PC-3 (cell line): Measurements from ENCODE around the gene ARHGAP31. TPM values are rescaled to one million over a fixed set of nuclear protein-coding genes. Genes with fewer than 3 reads are reported as not detected.
A peak's percentile ranks its signal among the peaks of the same experiment; 100 is the strongest.

Source experiments
- ATAC-seq: fragments of 200-7000 bp; cut with Tn5 transposase; 2 replicates; pipeline ENCODE4 v1.9.1; 2020; ENCODE audit warnings: mild to moderate bottlenecking, moderate library complexity
- BruUV-seq: library from RNA; stranded (reverse); fragments of 400-500 nt; replicated peaks from 2 replicates; lab custom pipeline; 2021; lab: Mats Ljungman, UMichigan
- CTCF ChIA-PET: fragments of 300-600 bp; sonication (Branson Sonifier 250); formaldehyde crosslinking; loops from one replicate; lab custom pipeline; 2022; ENCODE audit warnings: antibody characterized with exemption; lab: Charles Lee
- POLR2A ChIA-PET: fragments of 300-600 bp; sonication (Branson Sonifier 250); formaldehyde crosslinking; loops from one replicate; lab custom pipeline; 2022; ENCODE audit warnings: antibody characterized with exemption; ENCODE audit not compliant: unreplicated experiment; lab: Charles Lee
- DNase-seq: peaks from one replicate; pipeline ENCODE4 v3.0.0-alpha.2; 2015
- H2AFZ ChIP-seq: fragments of 300-600 bp; sonication (generic); 2 replicates; pipeline ENCODE4 v1.6.0; 2016; ENCODE audit warnings: antibody characterized with exemption, low read length
- H3F3A ChIP-seq: fragments of 300-600 bp; sonication (generic); one replicate; pipeline ENCODE4 v1.6.0; 2017; ENCODE audit warnings: antibody characterized with exemption, low read length, control low read depth, mild to moderate bottlenecking; ENCODE audit not compliant: unreplicated experiment
- H3K27ac ChIP-seq: fragments of 300-600 bp; sonication (generic); 2 replicates; pipeline ENCODE4 v1.5.1; 2016; ENCODE audit warnings: mild to moderate bottlenecking, low read length
- H3K27me3 ChIP-seq: fragments of 300-600 bp; sonication (generic); 2 replicates; pipeline ENCODE4 v1.6.1; 2016; ENCODE audit warnings: low read length, mixed read lengths
- H3K36me3 ChIP-seq: fragments of 300-600 bp; sonication (generic); 2 replicates; pipeline ENCODE4 v1.6.1; 2016; ENCODE audit warnings: low read depth, mixed run types, low read length, mixed read lengths
- H3K4me1 ChIP-seq: fragments of 300-600 bp; sonication (generic); 2 replicates; pipeline ENCODE4 v1.5.1; 2016; ENCODE audit warnings: low read length; ENCODE audit not compliant: insufficient read depth
- H3K4me2 ChIP-seq: fragments of 300-600 bp; sonication (generic); 2 replicates; pipeline ENCODE4 v1.6.0; 2016; ENCODE audit warnings: low read length
- H3K4me3 ChIP-seq: fragments of 300-600 bp; sonication (generic); 2 replicates; pipeline ENCODE4 v1.5.1; 2016; ENCODE audit warnings: mild to moderate bottlenecking, low read length, mixed read lengths
- H3K79me2 ChIP-seq: fragments of 300-600 bp; sonication (generic); 2 replicates; pipeline ENCODE4 v1.6.1; 2017; ENCODE audit warnings: low read length, mixed read lengths
- H3K9ac ChIP-seq: fragments of 300-600 bp; sonication (generic); 2 replicates; pipeline ENCODE4 v1.6.0; 2016; ENCODE audit warnings: mild to moderate bottlenecking, low read length
- H3K9me2 ChIP-seq: fragments of 300-600 bp; sonication (generic); replicated peaks from 2 replicates; pipeline ENCODE4 v1.6.1; 2016; ENCODE audit warnings: mixed run types, low read length, mixed read lengths
- H3K9me3 ChIP-seq: fragments of 300-600 bp; sonication (generic); 2 replicates; pipeline ENCODE4 v1.6.1; 2016; ENCODE audit warnings: low read length, mixed read lengths
- H4K20me1 ChIP-seq: fragments of 300-600 bp; sonication (generic); 2 replicates; pipeline ENCODE4 v1.6.1; 2016; ENCODE audit warnings: low read length, mixed read lengths
- CTCF ChIP-seq: fragments of 300-600 bp; sonication (generic); conservative IDR thresholded peaks from 2 replicates; pipeline ENCODE4 v1.5.1; 2017; ENCODE audit warnings: antibody characterized with exemption, low read depth, mild to moderate bottlenecking, low read length
- EZH2 ChIP-seq: fragments of 300-600 bp; sonication (generic); IDR thresholded peaks from one replicate; pipeline ENCODE4 v1.6.1; 2017; ENCODE audit warnings: antibody characterized with exemption, mild to moderate bottlenecking, low read length; ENCODE audit not compliant: unreplicated experiment
- EZH2phosphoT487 ChIP-seq: fragments of 300-600 bp; sonication (generic); IDR thresholded peaks from 2 replicates; pipeline ENCODE4 v1.6.1; 2018; ENCODE audit warnings: mild to moderate bottlenecking, antibody characterized with exemption, low read length, borderline replicate concordance
- intact Hi-C: fragments of 100-400 bp; cut with micrococcal nuclease; formaldehyde crosslinking; loops from 2 replicates; pipeline ENCODE4 v1.9.0; 2023
- total RNA-seq: library from RNA; depleted of rRNA; stranded (reverse); fragments of >200 nt; gene quantifications from 2 replicates; pipeline ENCODE4 v1.2.3, GENCODE V29; 2014

The ARHGAP31 gene
- total RNA-seq, 1 experiment from 2014 or later: 7.8 TPM

DNA sequence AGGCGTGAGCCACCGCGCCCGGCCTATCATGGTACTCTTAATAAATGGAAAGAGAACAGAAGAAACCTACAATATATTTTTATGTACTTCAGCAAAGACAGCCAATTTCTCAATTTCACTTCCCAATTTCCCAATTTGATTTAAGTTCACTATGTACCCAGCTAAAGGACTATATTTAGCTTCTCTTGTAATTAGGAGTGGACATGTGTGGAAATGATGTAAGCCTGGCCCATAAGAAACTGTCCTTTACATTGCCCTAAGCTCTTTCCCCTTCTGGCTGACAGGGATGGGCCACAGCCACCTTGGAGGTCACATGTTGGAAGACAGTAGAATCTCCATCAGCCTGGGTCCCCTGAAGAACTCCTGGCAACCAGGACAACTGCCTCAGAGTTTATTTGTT, 163.1 kb downstream of the ARHGAP31 start:
- TF ChIP-seq CTCF: no peak
- TF ChIP-seq EZH2: no peak
- no peak for TF ChIP-seq EZH2phosphoT487
- Histone ChIP-seq H3K4me1 (peaks cover 13% of the 10 kb centered on the region), H3K9me2 (no peaks in the 10 kb centered on the region), H3K27ac (no peak overlapping the region), H3K27me3 (no peaks in the 10 kb centered on the region), H3F3A (no peaks in the 10 kb centered on the region), H3K9me3 (no peaks in the 10 kb centered on the region), H3K36me3 (peaks cover 78% of the 10 kb centered on the region), H2AFZ (no peak overlapping the region), H4K20me1 (no peaks in the 10 kb centered on the region), H3K79me2 (peaks cover 40% of the 10 kb centered on the region), H3K4me2 (no peak overlapping the region), H3K9ac (no peak overlapping the region), H3K4me3 (no peak overlapping the region)
- CTCF ChIA-PET: no interaction called here
- DNase-seq: no peak
- POLR2A ChIA-PET: no interaction called here
- no TSS peak for BruUV-seq
- no peak for ATAC-seq
- intact Hi-C loops: no loop called here

DNA sequence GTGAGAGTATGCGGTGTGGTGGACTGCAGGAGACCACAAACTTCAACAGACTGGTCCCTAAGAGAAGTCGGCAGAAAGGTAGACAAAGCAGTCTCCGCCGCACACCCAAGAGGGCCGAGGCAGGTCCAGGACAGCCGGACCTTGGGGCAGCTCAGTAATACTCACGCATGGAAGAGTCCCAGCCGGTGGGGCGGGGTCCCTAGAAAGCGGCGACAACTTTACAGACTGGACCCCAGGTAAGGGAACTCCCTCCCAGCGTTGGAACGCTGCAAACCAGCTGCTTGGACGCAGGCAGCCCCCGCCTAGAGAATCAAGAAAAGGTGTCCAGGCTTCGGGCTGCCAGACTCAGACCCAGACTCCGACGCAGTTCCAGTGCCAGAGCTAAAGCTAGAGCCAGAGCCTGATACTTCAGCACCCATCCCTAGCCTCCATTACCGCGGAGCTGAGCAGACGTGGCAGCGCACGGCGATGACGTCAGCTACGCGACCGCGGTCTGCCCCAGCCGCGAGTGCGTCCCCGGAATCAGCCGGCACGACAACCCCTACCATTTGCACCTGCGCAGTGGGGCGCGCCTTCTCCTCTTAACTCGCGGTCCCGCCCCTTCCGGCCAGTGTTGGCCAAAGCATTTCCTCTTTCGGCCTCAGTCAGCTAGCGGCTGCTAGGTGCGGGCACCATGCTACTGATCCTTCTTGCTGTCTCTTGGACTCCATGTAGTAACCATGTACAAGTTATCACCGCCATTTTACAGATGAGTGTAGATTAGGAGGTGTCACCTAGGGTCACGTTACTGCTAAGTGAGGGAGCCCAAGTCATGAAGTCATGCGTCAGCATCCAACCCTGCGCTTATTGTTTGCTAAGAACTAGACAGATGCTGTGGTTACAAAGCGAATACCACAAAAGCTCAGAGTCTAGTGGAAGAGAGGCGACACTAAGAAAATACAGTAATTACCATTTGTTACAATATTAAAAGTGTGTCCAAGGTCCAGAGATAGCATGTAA, 169.3 kb downstream of the ARHGAP31 start, which contains the start of gene TMEM39A:
Gene TMEM39A, minus strand, starts transcription at position 445 of the 999 bp plus-strand sequence. CDS start 1,541 bp downstream, outside the sequence.
- DNase-seq (peak; percentile 99), ATAC-seq (peak; percentile 95)

More for the DNA sequence above, 169.3 kb downstream of the ARHGAP31 start, which contains the start of gene TMEM39A:
- H4K20me1 ChIP-seq: no peaks in the 10 kb centered on the region
- H3K79me2 ChIP-seq: peaks cover 45% of the 10 kb centered on the region
- no peaks in the 10 kb centered on the region for H3K9me3 ChIP-seq
- H3K9ac ChIP-seq: peak within 1 kb of the TSS; percentile 90
- ChIA-PET CTCF (interaction anchor here (0.6 kb wide), 1 partner anchor 14 kb away, joined by 3 read pairs; no protein-coding TSS in a partner anchor), POLR2A (interaction anchor here (0.5 to 1.2 kb wide), 11 partner anchors 16 to 986 kb away, joined by 3 to 7 read pairs (median 3); partner anchors contain the start of genes ARHGAP31 and TIMMDC1)
- H3K27me3 ChIP-seq: no peaks in the 10 kb centered on the region
- H3K9me2 ChIP-seq: no peaks in the 10 kb centered on the region
- H3F3A ChIP-seq: no peaks in the 10 kb centered on the region
- H3K4me3 ChIP-seq: peak within 1 kb of the TSS; percentile 84
- H3K4me1 ChIP-seq: peaks cover 27% of the 10 kb centered on the region
- peaks cover 28% of the 10 kb centered on the region for H3K36me3 ChIP-seq
- H3K27ac ChIP-seq: peak within 1 kb of the TSS; percentile 36
- peak within 1 kb of the TSS; percentile 79 for H2AFZ ChIP-seq
- TF ChIP-seq EZH2phosphoT487 (no peak), EZH2 (no peak), CTCF (no peak)
- intact Hi-C loops: loop anchor here (1.0 kb wide), 1 partner anchor 35 kb away; the partner anchor contains the start of gene TIMMDC1
- H3K4me2 ChIP-seq: peak within 1 kb of the TSS; percentile 85
- BruUV-seq: TSS peak; percentile 94
